ENCODE results near the gene RASGRF1.

RASGRF1 gene

GRCh38 chr15:78960308-78960707, 130.3 kb downstream of the RASGRF1 start:
- TF ChIP-seq BHLHE40 (IDR thresholded peaks at IDR 0.05; ENCODE audit: borderline replicate concordance) = no peak
- no peak for TF ChIP-seq L3MBTL2 (conservative IDR thresholded peaks at IDR 0.05)
- no peak for TF ChIP-seq NFRKB (IDR thresholded peaks at IDR 0.05)
- no peak for TF ChIP-seq CTBP1 (IDR thresholded peaks at IDR 0.05; ENCODE audit: borderline replicate concordance)
- ChIA-PET POLR2A (no interaction called here), CTCF (interaction anchor here (0.6 kb wide), 1 partner anchor 1047 kb away, joined by 4 read pairs; no protein-coding TSS in a partner anchor)
- DNase-seq (ENCODE audit: extremely low spot score) = no peak

DNA sequence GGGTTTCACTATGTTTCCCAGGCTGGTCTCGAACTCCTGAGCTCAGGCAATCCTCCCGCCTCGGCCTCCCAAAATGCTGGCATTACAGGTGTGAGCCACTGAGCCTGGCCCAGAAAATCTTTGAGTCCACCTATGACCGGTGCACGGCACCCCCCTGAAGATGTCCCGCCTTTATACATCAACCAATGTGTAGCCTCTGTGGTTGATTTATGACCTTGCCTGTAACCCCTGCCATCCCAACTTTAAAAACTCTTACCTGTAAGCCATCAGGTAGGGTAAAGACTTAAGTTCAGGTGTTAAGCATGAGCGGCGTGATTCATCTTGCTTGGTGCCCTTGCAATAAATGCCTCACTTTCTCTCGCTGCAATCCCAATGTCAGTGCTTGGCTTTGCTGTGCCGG, 131.2 kb downstream of the RASGRF1 start:
- ChIA-PET CTCF (interaction anchor here (0.7 kb wide), 1 partner anchor 1300 kb away, joined by 4 read pairs; no protein-coding TSS in a partner anchor), POLR2A (no interaction called here)
- DNase-seq (ENCODE audit: extremely low spot score) = no peak
- TF ChIP-seq, protein P1, sequence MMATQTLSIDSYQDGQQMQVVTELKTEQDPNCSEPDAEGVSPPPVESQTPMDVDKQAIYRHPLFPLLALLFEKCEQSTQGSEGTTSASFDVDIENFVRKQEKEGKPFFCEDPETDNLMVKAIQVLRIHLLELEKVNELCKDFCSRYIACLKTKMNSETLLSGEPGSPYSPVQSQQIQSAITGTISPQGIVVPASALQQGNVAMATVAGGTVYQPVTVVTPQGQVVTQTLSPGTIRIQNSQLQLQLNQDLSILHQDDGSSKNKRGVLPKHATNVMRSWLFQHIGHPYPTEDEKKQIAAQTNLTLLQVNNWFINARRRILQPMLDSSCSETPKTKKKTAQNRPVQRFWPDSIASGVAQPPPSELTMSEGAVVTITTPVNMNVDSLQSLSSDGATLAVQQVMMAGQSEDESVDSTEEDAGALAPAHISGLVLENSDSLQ (IDR thresholded peaks at IDR 0.05) = peak; percentile 62
- no peak for TF ChIP-seq FOXK2 (IDR thresholded peaks at IDR 0.05)

GRCh38 chr15:78957416-78958093, 133.0 kb downstream of the RASGRF1 start:
- POLR2A ChIA-PET = no interaction called here
- TF ChIP-seq, protein P1 (IDR thresholded peaks at IDR 0.05) = no peak
- no peak for TF ChIP-seq CTBP1 (IDR thresholded peaks at IDR 0.05; ENCODE audit: borderline replicate concordance)

GRCh38 chr15:78956937-78957336, 133.6 kb downstream of the RASGRF1 start:
- no peak for TF ChIP-seq HDGF (IDR thresholded peaks at IDR 0.05; ENCODE audit: borderline replicate concordance)
- no peak for TF ChIP-seq FOXA1 (IDR thresholded peaks at IDR 0.05)
- no peak for TF ChIP-seq FOXM1 (IDR thresholded peaks at IDR 0.05; ENCODE audit: borderline replicate concordance)
- TF ChIP-seq NFRKB (IDR thresholded peaks at IDR 0.05) = no peak
- no peak for TF ChIP-seq ZNF384 (IDR thresholded peaks at IDR 0.05)
- no peak for TF ChIP-seq ARNT (IDR thresholded peaks at IDR 0.05)
- TF ChIP-seq TARDBP (IDR thresholded peaks at IDR 0.05) = no peak
- TF ChIP-seq, protein P1 (IDR thresholded peaks at IDR 0.05) = no peak
- no peak for TF ChIP-seq ELF4 (IDR thresholded peaks at IDR 0.05)
- TF ChIP-seq CTBP1 (IDR thresholded peaks at IDR 0.05; ENCODE audit: borderline replicate concordance) = no peak
- POLR2A ChIA-PET = no interaction called here
- CTCF ChIA-PET = no interaction called here
- no peak for DNase-seq (ENCODE audit: extremely low spot score)

More at GRCh38 chr15:78957416-78958093, 133.0 kb downstream of the RASGRF1 start:
- CTCF ChIA-PET = no interaction called here
- no peak for DNase-seq (ENCODE audit: extremely low spot score)

DNA sequence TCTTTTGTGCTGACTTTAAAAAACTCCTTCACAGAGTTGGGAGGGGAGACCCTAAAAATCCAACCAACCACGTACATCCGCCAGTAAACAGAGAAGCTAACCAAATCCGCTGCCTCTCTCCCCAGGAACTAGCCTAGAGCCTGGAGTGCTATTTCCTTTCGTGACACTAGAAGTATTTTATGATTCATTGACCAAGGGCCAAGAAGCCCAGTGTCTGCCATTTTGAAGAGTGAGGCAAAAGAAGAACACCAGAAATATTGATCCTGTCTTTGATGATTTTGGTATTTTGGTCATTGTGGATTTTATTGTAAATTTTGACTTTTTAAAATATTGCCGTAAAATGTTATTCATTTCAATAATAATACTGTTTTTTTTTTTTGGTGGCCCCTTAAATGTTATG, 135.2 kb downstream of the RASGRF1 start:
- ChIA-PET POLR2A (no interaction called here), CTCF (no interaction called here)
- no peak for DNase-seq (ENCODE audit: extremely low spot score)
- TF ChIP-seq ZNF384 (IDR thresholded peaks at IDR 0.05) = no peak
- TF ChIP-seq TARDBP (IDR thresholded peaks at IDR 0.05) = no peak
- no peak for TF ChIP-seq HDGF (IDR thresholded peaks at IDR 0.05; ENCODE audit: borderline replicate concordance)
- no peak for TF ChIP-seq L3MBTL2 (conservative IDR thresholded peaks at IDR 0.05)
- TF ChIP-seq, protein P1 (IDR thresholded peaks at IDR 0.05) = no peak
- TF ChIP-seq FOXA1 (IDR thresholded peaks at IDR 0.05) = no peak
- TF ChIP-seq BHLHE40 (IDR thresholded peaks at IDR 0.05; ENCODE audit: borderline replicate concordance) = no peak

DNA sequence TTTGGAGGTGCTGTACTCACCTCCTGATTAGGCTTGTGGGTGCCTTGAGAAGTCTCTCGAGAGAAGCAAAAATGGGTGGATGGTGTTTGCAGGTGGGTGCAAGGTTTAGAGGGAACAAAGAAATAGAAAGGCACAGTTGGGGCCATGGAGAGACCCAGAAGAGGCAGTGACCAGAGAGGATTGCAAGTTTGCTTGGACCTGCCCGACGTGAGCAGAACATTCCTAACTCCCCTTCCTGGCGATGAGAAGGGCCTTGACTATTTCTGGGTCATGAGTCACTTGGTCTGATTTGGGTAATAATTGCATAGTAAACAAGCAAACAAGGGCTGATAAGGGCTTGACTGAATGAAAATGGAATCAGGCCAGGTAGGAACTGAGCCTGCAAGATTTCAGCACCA, 138.7 kb downstream of the RASGRF1 start:
- CTCF ChIA-PET = interaction anchor here (0.6 kb wide), 1 partner anchor 30 kb away, joined by 3 read pairs; no protein-coding TSS in a partner anchor
- TF ChIP-seq ARNT (IDR thresholded peaks at IDR 0.05) = no peak
- TF ChIP-seq, protein P1 (IDR thresholded peaks at IDR 0.05) = no peak
- no peak for TF ChIP-seq ELF4 (IDR thresholded peaks at IDR 0.05)
- TF ChIP-seq NFRKB (IDR thresholded peaks at IDR 0.05) = no peak
- no peak for TF ChIP-seq FOXK2 (IDR thresholded peaks at IDR 0.05)
- TF ChIP-seq SP1 (IDR thresholded peaks at IDR 0.05) = no peak
- no peak for TF ChIP-seq SUZ12 (IDR thresholded peaks at IDR 0.05)
- no peak for TF ChIP-seq L3MBTL2 (conservative IDR thresholded peaks at IDR 0.05)
- no peak for TF ChIP-seq FOXA1 (IDR thresholded peaks at IDR 0.05)
- no peak for TF ChIP-seq CTBP1 (IDR thresholded peaks at IDR 0.05; ENCODE audit: borderline replicate concordance)
- TF ChIP-seq TARDBP (IDR thresholded peaks at IDR 0.05) = no peak
- no peak for TF ChIP-seq LEF1 (IDR thresholded peaks at IDR 0.05; ENCODE audit: borderline replicate concordance)
- no peak for TF ChIP-seq HDGF (IDR thresholded peaks at IDR 0.05; ENCODE audit: borderline replicate concordance)
- no peak for TF ChIP-seq FOXM1 (IDR thresholded peaks at IDR 0.05; ENCODE audit: borderline replicate concordance)
- no peak for TF ChIP-seq ZNF384 (IDR thresholded peaks at IDR 0.05)
- no peak for TF ChIP-seq BHLHE40 (IDR thresholded peaks at IDR 0.05; ENCODE audit: borderline replicate concordance)
- no peak for DNase-seq (ENCODE audit: extremely low spot score)
- POLR2A ChIA-PET = no interaction called here
